Left hindlimb (tissue), 1 donor: ENCODE results near the gene LAMA5.
A peak's percentile ranks its signal among the peaks of the same experiment; 100 is the strongest.

Source experiments
- DNase-seq: peaks from one replicate; pipeline ENCODE4 v3.0.0-alpha.2; 2018

Gene LAMA5

DNA sequence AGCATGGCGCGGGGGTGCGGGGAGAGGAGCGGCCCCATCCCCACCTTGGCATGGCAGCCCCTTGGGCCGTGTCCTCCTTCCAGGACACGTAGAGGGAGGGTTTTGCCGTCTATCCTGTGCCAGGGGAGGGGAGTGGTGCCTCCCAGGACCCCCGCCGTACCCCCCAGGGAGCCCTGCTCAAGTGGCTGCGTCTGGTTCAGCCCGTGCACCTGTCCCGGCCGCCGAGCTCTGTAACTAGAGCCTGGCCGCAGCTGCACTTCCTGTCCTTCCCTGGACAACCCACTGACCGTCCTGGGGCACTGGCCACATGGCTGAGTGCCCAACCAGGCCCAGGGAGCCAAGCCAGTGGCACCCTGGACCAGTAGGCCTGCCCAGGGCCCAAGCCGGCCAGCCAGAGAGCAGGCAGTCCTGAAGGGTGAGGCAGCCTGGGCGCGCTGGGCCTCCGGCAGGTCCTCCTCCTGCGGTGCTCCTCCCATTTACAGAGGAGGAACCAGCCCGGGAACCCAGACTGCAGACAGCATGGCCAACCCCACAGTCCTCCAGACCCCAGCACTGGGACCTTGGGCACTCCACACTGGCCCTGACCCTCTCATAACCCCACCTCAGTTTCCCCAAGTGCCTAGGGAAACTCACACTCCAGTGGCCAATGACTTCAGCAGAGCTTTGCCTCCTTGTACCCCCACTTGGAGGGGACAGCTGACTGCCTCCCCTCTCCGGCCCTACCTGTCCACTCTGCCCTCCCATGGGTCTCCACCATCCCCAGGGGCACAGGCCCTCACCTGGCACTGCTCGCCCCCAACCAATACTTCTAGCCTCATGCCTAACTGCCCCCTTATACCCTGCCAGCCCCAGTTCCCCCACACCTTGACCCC, 8.7 kb downstream of the LAMA5 start:
- DNase-seq = peak; percentile 54

DNA sequence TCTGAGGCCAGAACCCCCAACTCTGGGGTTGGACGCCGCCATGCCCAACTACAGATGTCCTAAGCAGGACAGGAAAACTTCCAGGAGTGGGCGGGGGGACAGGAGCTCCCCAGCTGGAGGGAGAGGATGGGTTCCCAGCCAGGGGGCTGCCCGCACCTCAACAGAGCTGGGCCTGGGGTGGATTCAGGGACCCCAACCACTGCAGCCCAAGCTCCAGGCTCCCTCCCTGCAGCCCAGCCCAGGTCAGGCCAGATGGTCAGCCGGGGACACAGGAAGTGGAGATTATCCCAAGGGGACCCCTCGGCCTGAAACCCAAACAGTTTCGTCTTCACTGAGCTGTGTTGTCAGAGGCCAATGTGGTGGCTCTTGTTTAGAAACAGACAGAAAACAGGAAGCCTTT, 9.4 kb downstream of the LAMA5 start:
- peak; percentile 37 for DNase-seq

DNA sequence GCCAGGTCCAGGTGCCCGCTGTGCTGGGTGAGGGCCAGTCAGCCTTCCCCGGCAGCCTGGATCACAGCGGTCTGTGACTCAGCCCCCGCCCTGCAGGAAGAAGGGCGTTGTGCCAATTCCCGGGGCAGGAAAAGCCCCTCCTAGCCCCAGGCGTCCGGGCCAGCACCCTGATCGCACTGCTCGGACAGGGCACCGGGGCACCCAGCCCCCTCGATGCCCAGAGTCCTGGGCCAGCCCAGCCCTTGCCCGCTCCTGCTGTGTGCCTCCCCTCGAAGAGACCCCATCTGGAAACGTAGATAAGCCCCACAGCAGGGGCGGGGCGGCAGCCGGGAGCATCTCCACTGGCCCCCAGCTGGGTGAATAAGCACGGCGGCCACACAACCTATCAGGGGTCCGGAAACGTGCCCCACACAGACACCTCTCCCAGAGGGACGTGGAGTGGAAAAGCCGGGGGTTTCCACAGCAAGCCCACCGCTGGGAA, 9.9 kb downstream of the LAMA5 start:
- DNase-seq = peak; percentile 56

DNA sequence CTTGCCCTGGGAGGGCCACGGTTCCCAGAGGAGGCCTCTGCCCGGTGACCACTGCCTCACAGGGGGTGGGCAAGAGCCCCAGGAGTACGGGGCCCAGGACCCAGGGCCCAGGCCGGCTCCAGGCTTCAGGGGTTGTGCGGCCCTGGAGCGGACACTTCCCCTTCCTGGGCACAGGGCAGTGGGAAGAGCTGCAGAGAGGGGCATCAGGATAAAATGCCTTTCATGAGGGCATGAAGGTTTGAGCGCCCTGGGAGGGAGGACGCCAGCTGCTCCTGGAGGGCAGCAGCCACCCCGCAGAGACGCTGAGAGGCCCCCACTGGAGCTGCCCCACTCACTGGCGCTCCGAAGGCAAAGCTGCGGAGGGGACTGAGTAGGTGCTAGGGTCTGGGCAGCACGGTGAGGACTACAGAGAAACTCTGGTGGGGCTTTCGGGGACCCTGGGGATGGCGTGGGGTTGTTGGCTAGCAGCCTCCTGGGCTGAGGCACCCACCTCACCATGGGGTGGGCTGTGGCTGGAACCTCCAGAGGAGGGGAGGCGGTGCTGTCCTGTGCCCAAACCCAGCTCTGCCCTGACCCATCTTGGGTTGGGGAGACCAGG, 10.4 kb downstream of the LAMA5 start:
- no peak for DNase-seq

DNA sequence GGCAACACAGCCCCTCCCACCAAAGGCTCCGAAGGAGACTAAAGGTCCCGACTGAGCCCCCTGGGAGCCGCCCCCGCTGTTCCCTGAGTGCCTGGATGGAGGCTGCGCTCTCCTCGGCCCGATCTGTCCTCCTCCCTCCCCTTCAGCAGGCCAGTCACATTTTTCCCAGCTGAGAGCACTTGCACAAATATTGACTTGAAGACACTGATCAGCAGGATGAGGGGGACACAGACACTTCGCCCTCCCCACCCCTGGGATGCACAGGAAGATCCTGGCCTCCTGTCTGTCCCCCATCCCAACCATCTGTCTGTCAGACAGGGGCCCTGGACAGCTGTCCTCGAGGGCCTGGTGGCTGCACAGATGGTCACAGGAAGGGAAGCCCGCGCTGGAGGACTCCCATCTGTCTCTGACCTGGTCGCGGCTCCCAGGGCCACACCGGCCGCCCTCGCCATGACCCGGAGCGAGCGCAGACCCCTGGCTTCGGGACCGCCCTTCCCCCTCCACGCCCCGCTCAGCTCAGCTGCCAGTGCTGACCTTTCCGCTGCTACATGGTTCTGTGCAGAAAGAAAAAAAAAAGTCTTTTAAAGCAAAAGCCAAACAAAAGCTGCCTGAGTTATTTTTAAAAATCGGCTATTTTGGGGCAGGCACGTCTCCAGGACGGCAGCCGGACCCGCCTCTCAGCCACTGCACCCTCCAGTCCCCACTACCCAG, 11.1 kb downstream of the LAMA5 start:
- peak; percentile 62 for DNase-seq

DNA sequence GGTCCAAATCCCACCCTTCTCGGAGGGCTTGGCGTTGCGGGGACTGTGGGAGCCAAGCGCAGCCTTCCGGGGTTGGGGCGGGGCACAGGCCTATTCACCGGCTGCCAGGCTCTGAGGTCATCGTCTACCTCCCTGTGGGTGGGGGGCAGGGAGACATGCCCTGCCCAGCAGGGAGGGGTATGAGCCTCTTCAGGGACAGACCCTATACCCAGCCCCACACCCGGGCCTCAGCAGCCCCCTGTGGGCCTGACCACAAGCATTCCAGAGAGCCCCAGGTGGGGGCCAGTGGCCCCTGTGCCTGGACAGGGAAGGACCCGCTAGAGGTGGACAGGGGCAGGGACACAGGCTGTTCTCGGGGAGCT, 11.6 kb downstream of the LAMA5 start:
- peak; percentile 48 for DNase-seq

DNA sequence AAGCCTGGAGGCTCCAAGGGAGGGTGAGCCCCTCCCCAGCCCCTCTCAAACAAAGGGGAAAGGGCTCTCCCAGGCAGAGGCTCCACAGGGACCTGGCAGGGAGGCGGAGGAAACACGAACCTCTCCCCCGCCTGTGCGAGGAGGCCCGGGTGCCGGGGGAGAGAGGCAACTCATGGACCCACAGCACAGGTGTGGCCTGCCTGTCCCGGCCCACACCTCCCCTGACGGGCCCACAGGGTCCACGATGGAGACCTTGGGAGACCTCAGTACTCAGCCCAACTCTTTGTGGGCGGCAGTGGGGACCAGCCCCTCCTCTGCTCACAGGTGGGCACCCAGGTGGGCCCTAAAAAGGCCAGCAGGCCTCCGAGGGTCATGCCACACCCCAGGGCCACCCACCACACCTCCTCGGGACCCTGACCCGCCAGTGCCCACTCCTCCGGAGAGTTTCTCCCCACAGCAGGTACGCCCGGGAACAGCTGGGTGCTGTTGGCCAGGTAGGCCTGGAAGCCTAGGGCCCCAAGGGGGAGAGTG, 12.2 kb downstream of the LAMA5 start:
- DNase-seq = no peak

DNA sequence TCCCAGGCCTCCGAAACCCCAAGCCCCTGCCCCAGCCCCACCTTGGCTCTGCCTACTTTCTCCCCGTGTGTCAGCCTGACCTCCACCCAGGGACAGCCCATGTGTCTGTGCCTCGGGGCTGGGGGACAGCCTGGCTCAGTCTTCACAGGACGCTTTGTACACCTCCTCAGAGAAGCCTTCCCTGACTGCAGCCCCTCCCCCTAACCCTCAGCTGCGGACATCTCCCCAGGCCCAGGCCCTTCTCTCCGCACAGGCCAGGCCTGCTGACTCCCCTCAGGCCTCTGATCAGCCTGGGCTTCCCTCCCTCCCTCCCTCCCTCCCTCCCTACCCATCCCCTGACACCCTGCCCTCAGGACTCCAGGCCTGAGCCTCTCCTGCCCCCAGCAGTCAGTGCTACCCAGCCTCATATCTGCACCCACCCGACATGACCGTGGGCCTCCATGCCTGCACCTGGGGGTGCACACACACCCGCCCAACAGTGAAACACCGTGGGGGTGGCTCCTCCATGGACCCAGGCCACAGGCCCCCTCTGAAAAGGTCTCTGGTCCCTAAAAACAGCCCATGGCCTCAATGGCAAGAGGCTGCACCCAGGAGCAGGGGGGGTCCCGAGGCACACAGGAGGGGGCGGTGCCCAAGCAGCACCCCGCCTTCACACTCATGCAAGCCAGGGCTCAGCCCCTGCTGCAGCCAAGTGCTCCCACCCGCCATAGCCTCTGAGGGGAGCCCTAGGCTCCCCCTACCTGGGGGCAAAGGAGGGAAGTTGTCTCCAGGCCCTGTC, 12.9 kb downstream of the LAMA5 start:
- DNase-seq = peak; percentile 28

DNA sequence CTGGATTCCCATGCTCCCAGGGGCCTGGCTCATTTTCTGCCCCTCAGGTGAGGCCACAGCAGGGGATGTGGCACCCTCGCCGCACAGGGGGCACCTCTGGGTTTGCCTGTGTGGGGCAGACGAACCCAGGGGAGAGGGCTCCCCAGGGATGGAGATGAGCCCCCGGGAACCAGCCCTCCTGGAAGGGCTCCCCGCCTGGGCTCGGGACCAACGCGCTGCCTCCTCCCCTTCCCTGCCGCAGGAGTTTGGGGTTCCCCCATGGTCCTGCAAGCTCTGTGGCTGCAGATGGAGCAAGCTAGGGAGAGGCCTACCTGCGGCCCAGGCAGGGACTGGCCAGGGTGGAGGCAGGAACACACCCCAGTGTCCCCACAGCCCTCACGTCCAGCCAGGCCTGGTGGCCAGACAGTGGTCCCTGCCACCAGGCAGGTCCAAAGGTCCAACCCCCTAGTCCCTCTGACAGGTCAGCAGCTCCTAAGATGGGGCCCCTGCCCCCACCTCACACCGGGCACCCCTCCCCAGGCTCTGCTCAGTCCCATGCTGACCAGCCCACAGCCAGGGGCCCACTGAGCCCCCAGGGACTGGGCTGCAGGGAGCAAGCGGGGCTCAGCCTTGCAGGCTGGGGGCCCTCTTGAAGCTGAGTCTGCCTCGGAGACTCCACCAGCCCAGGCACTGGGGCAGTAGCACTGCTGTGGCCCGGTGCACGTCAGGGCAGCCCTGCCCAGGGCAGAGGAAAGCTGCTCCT, 13.7 kb downstream of the LAMA5 start:
- DNase-seq = peak; percentile 26

DNA sequence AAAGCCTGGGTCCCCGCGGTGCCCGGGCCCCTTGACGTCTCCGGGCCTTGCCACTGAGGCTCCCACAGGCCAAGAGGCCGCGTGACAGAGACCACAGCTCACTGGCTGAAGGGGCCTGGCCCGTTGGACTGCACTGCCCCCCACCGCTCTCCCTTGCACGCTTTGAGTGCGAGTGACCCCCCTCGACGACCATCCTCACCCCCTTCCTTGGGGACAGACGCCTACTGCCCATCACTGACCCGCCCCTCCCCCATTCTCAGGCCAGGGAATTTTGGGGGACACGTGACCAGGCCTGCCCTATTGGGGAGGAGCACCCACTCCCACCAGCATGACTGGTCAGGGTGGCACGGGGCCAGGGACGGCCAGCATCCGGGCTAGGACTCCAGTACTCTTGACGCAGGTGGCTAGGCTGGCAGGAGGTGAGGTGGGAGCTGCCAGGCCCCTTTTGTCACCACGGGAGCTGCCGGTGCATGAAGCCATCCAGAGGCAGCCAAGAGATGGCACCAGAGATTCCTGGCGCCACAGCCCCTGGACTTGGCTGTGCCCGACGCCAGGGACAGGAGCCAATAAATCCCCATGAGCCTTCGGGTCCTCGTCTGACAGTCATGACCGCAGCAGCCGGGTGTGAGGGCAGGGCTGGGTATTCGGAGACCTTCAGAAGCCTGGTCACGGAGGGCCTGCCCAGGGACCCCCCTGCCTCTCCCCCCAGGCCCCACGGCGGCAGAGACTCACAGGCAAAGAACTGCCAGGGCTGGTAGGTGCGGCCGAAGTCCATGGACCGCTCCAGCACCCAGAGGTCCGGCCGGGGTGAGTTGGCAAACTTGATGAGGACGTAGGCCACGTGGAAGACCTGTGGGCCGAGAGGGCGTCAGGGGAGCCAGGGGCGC, 14.5 kb downstream of the LAMA5 start:
- DNase-seq = peak; percentile 36

DNA sequence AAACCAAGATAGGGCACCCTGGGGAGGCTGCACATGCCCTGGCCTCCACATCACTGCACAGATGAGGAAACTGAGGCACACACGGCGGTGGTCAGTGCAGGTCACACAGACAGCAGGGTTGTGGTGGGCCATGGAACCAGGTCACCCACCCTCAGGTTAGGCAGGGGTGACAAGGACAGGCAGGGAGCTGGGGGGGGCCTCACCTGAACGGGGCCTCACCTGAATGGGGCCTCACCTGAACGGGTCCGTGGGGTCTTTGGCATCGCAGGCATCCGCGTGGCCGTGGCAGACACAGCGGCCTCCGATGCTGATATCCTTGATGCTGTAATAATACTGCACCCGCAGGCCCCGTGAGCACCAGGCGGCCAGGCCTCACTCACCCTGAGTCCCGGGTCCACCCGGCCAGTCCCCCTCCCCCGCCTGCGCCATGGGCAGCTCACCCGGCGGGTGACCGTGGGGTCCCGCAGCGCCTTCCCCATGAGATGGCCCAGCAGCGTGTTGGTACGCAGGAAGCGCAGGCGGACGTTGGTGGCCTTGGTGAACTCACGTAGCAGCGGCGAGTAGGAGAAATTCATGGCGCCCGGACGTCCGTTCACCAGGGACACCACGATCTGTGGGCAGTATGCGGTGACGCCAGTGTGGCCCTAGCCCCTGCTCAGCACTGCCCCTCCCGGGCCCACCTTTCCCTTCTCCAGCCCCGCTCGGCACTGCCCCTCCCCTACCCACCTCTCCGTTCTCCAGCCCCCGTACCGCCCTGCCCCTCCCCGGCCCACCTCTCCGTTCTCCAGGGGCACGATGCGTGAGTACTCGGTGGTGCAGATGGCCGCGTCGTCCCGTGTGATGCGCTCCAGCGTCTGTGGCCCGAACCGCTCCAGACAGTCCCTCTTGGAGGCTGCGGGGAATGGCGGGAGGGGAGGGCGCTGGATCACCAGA, 15.4 kb downstream of the LAMA5 start:
- DNase-seq = peak; percentile 21

DNA sequence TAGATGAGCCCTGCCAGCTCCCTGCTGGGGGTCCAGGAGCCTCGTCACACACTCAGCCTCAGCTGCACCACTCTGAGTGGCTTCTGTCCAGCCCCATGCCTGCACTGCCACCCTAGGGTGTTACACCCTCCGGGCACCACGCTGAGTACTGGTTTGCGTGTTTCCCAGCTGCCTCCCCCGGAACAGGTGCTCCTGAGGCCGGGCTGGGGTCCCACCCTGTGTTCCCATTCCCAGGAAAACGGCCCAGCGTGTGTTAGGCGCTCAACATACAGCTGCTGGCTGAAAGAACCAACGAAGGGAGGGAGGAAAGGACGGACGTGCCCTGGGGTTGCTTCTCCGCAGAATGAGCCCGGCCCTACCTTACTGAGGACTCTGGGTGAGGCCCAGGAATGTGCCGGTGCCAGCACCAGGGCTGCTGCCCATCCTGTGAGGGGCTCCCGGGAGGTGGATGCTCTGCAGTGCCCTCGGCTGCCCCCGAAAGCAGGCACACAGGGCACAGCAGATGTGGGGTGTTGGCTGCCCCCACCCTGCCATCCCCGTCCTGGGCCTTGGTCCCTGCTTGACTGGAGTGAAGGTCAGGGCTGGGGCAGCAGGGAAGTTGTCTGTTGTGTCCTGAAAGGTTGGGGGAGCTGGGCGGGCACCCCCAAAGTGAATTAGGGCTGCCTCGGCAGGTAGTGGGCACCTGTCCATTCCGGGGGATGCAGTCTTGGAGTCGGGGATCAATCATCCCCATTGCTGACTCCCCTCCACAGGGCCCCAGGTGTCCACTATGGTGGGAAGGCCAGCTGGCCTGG, 16.3 kb downstream of the LAMA5 start:
- DNase-seq = peak; percentile 25

DNA sequence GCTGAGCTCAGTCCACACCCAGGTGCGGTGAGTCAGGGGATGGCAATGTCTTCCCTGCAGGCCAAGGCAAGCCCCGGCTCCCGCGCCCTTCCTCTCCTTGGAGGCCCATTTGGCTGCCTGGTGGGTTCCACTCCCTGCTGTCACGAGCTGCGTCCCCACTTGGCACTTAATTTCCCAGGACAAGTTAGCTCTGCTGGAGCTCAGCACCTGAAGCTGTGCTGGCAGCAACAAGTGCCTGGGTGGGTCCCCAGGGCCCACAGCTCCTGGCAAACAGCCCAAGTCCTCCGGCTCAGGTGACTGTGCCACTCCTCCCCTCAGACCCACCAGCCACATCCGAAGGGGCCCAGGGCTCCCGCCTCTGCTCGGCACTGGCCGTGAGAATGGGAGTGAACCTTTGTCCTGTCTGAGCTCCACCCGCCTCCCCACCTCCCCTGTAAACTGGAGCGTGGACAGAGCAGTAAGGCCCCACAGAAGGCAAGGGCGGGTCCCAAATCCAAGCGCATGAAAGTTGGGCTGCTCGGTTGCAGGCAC, 16.9 kb downstream of the LAMA5 start:
- DNase-seq = peak; percentile 24

DNA sequence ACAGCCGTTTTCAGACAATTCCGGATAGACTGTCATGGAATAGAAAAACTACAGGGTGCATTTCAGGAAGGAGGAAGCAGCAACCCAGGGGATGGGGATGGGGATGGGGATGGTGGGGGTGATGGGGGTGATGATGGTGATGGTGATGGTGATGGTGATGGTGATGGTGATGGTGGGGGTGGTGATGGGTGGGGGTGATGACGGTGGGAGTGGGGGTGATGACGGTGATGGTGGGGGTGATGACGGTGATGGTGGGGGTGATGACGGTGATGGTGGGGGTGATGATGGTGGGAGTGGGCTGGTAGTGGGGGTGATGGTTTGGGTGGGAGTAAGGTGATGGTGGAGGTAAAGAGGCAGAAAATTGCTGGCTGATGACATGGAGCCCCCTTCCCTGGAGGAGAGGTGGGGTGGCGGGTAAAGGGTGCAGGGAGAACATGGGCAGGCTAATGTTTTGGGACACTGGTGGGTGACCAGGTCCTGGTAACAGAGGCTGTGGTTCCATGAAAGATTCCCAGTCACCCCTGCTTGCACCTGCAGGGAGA, 17.5 kb downstream of the LAMA5 start:
- peak; percentile 20 for DNase-seq

DNA sequence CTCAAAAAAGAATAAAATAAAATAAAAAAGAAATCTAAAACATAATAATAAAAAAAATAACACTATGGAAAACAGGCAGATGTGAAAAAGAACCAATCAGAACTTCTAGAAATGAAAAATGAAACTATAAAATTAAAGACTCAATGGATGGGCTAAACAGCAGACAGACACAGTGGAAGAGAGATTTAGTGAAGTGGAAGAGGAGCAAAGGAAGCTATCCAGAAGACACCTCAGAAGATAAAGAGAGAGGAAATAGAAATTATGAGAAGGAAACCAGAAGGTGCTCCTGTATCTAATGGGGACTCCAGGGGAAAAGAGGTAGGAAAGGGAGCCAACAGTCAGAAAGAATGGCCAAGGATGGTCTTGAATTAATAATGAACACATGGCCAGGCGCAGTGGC, 18.5 kb downstream of the LAMA5 start:
- DNase-seq = no peak

DNA sequence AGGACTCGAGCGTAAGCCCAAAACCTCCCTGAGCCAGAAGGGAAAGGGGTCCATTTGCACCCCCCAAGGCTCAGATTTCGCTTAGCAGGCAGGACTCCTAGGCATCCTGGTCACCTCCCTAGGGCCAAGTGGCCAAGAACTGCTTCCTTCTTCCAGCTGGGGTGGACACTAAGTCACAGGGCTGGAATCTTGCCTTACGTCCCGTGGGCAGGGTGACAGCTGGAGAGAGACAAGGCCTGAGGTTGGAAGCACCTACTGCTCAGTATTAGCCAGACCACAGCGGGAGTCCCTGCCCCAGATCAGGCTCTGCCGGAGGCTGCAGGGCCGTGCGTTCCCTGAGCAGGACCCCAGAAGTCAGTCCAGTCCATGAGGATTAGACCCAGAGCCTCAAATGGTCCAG, 19.7 kb downstream of the LAMA5 start:
- peak; percentile 27 for DNase-seq

DNA sequence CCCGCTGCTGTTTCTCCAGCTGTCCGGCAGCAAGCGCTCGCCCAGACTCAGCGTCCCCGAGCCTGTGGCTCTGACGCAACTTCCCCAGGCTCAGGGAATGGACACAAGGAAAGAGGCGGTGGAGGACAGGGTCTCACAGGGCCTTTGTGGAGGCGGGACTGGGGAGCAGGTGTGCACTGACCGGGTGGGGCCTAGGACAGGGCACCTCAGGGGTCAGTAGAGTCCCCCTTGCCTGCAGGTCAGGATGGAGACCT, 20.0 kb downstream of the LAMA5 start:
- DNase-seq = peak; percentile 23

DNA sequence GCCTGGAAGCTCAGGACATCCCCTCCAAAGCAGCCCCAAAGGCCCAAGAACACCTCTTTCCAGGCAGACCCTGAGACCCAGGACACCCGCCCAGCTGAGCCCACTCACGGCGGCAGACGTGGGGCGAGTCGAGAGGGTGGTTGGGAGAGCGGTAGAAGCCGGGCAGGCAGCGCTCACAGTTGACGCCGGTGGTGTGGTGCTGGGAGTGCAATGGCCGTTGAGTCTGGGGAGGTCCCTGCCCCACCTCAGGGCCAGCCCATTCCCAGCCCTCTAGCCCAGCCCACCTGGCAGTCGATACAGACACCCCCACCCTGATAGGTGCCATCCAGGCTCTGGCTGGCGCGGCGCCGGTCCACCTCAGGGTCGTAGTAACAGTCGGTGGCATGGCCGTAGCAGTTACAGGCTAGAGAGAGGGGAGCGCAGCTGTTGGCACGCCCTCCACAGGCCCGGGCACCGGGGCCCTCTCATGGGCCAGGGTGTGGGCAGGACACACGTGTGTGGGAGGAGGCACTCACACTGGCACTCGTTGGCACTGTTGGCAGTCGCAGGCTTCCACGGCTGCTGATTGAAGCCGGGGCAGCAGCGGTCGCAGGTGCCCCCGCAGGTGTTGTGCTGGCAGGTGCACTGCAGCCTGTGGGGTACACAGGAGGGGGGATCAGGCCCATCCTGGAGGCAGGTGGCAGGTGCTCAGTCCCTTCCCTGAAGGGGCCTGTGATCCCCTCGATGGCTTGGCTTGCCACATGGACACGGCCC, 20.5 kb downstream of the LAMA5 start:
- peak; percentile 17 for DNase-seq
